ENCODE measurements around the gene TXNRD3. TPM values are rescaled to one million over a fixed set of nuclear protein-coding genes. Genes with fewer than 3 reads are reported as not detected.

TXNRD3 gene
- total RNA-seq, 1 experiment from 2014 or later: 7.8 TPM

DNA sequence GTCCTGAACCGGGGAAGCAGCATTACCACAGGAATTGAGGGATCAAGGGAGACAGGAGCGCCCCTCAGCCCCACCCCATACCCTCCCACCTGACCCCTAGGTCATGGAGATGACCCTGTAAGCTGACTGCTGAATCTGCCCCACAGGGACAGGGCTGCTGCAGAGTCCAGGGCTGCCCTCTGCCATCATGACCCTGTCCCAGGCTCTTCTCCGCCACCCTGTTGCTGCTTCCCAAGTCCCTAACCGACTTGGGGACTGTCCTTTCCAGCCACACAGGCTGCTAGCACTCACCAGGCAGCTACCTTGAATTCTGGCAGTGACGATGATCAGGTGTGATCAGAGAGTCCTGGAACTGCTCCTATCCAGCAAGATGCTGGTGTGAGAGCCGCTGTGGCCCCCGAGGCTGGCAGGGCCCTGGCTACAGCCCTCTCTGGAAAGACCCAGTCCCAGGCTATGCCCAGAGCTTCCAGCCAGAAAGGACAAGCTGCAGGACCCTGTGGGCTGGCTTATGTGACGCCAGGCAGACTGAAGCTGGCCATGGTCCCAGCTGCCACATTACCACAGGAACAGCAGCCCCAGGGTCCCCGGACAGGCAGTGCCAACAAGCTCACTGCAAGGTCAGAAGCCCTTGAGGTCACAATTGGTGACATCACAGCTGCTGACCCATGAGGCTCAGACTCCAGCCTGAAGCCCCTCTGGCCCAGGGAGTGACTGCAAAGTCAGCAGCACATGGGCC, 96.4 kb downstream of the TXNRD3 start, which contains the start of gene C3orf22:
TSS of gene C3orf22 (minus strand) at position 597 of the 736 bp plus-strand sequence. CDS start 5,542 bp downstream, outside the sequence.
- BruUV-seq (replicated peaks): no TSS peak

DNA sequence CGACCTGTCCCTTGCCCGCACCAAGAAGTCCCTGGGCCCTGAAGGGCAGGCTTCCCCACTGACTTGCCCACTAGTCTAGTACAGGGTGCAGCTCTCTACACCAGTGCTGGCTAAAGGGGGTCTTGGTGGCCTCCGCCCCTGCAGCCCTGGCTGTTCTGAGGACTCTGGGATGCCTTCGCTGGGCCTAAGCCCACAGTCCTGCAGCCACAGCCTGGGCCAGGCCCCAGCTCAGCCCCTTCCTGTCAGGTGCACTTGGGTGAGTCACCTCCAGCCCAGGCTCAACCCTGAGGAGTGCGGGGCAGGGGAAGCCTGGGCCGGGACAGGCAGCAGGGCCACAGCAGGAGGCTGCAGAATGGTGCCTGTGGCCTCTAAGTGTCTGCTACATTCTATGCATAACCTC, 97.2 kb downstream of the TXNRD3 start:
- TF ChIP-seq EZH2phosphoT487 (IDR thresholded peaks at IDR 0.05; ENCODE audit: borderline replicate concordance, low read length): no peak
- no TSS peak for BruUV-seq (replicated peaks)
- no peaks in the 10 kb centered on the region for H3K36me3 ChIP-seq (ENCODE audit: low read depth, low read length)
- H3K4me1 ChIP-seq (ENCODE audit: insufficient read depth, low read length): no peaks in the 10 kb centered on the region
- ATAC-seq (no peak), DNase-seq (no peak)
- no peaks in the 10 kb centered on the region for H3K9me3 ChIP-seq (ENCODE audit: low read length)
- no peaks in the 10 kb centered on the region for H3F3A ChIP-seq (ENCODE audit: low read length, unreplicated experiment)
- no peak overlapping the region for H3K27ac ChIP-seq (ENCODE audit: low read length)
- H3K79me2 ChIP-seq (ENCODE audit: low read length): no peaks in the 10 kb centered on the region
- H4K20me1 ChIP-seq (ENCODE audit: low read length): no peaks in the 10 kb centered on the region
- intact Hi-C loops (cut with micrococcal nuclease): no loop called here
- peaks cover 13% of the 10 kb centered on the region for H3K27me3 ChIP-seq (ENCODE audit: low read length)
- H3K9me2 ChIP-seq (replicated peaks; ENCODE audit: low read length): no peaks in the 10 kb centered on the region
- no peak overlapping the region for H3K4me2 ChIP-seq (ENCODE audit: low read length)
- no peak overlapping the region for H3K4me3 ChIP-seq (ENCODE audit: low read length)
- H2AFZ ChIP-seq (ENCODE audit: low read length): no peak overlapping the region
- POLR2A ChIA-PET (ENCODE audit: unreplicated experiment): no interaction called here
- no peak overlapping the region for H3K9ac ChIP-seq (ENCODE audit: low read length)
- CTCF ChIA-PET: no interaction called here

More for the DNA sequence above, 96.4 kb downstream of the TXNRD3 start, which contains the start of gene C3orf22:
- H3K79me2 ChIP-seq (ENCODE audit: low read length): no peaks in the 10 kb centered on the region
- DNase-seq (no peak), ATAC-seq (no peak)
- no peak within 1 kb of the TSS for H3K27ac ChIP-seq (ENCODE audit: low read length)
- ChIA-PET CTCF (no interaction called here), POLR2A (ENCODE audit: unreplicated experiment) (no interaction called here)
- no peaks in the 10 kb centered on the region for H3K4me1 ChIP-seq (ENCODE audit: insufficient read depth, low read length)
- no peaks in the 10 kb centered on the region for H3F3A ChIP-seq (ENCODE audit: low read length, unreplicated experiment)
- peaks cover 15% of the 10 kb centered on the region for H3K27me3 ChIP-seq (ENCODE audit: low read length)
- H3K9ac ChIP-seq (ENCODE audit: low read length): no peak within 1 kb of the TSS
- H4K20me1 ChIP-seq (ENCODE audit: low read length): no peaks in the 10 kb centered on the region
- H3K9me2 ChIP-seq (replicated peaks; ENCODE audit: low read length): no peaks in the 10 kb centered on the region
- no peak within 1 kb of the TSS for H2AFZ ChIP-seq (ENCODE audit: low read length)
- H3K36me3 ChIP-seq (ENCODE audit: low read depth, low read length): no peaks in the 10 kb centered on the region
- TF ChIP-seq, protein P1, sequence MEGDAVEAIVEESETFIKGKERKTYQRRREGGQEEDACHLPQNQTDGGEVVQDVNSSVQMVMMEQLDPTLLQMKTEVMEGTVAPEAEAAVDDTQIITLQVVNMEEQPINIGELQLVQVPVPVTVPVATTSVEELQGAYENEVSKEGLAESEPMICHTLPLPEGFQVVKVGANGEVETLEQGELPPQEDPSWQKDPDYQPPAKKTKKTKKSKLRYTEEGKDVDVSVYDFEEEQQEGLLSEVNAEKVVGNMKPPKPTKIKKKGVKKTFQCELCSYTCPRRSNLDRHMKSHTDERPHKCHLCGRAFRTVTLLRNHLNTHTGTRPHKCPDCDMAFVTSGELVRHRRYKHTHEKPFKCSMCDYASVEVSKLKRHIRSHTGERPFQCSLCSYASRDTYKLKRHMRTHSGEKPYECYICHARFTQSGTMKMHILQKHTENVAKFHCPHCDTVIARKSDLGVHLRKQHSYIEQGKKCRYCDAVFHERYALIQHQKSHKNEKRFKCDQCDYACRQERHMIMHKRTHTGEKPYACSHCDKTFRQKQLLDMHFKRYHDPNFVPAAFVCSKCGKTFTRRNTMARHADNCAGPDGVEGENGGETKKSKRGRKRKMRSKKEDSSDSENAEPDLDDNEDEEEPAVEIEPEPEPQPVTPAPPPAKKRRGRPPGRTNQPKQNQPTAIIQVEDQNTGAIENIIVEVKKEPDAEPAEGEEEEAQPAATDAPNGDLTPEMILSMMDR (conservative IDR thresholded peaks at IDR 0.05; ENCODE audit: low read depth, low read length): no peak
- TF ChIP-seq EZH2phosphoT487 (IDR thresholded peaks at IDR 0.05; ENCODE audit: borderline replicate concordance, low read length) (no peak), EZH2 (IDR thresholded peaks at IDR 0.05; ENCODE audit: low read length, unreplicated experiment) (no peak)
- intact Hi-C loops (cut with micrococcal nuclease): no loop called here
- no peak within 1 kb of the TSS for H3K4me2 ChIP-seq (ENCODE audit: low read length)
- H3K4me3 ChIP-seq (ENCODE audit: low read length): no peak within 1 kb of the TSS
- no peaks in the 10 kb centered on the region for H3K9me3 ChIP-seq (ENCODE audit: low read length)

DNA sequence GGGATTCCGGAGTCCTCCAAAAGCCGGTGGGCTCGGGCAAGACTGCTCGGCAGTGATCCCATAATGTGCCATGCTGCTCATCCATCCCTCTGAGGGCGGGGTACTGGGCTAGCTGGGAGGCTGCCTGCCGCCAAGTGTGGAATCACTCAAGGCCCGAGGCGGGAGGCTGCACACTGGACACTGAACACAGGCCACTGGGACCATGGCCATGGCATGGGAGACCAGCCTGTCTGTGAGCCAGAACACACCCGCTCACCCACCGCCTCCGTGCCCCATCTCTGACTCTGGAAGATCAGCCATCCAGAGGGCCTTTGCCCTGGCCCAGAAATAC, 97.5 kb downstream of the TXNRD3 start:
- intact Hi-C loops (cut with micrococcal nuclease): no loop called here
- ChIA-PET POLR2A (ENCODE audit: unreplicated experiment) (no interaction called here), CTCF (no interaction called here)
- Histone ChIP-seq H3K9ac (ENCODE audit: low read length) (no peak overlapping the region), H3K9me3 (ENCODE audit: low read length) (no peaks in the 10 kb centered on the region), H4K20me1 (ENCODE audit: low read length) (no peaks in the 10 kb centered on the region), H3K9me2 (replicated peaks; ENCODE audit: low read length) (no peaks in the 10 kb centered on the region), H3K79me2 (ENCODE audit: low read length) (no peaks in the 10 kb centered on the region), H3F3A (ENCODE audit: low read length, unreplicated experiment) (no peaks in the 10 kb centered on the region), H3K4me3 (ENCODE audit: low read length) (no peak overlapping the region), H3K36me3 (ENCODE audit: low read depth, low read length) (no peaks in the 10 kb centered on the region), H2AFZ (ENCODE audit: low read length) (no peak overlapping the region), H3K4me1 (ENCODE audit: insufficient read depth, low read length) (no peaks in the 10 kb centered on the region), H3K27me3 (ENCODE audit: low read length) (peaks cover 9% of the 10 kb centered on the region), H3K4me2 (ENCODE audit: low read length) (no peak overlapping the region), H3K27ac (ENCODE audit: low read length) (no peak overlapping the region)
- no peak for ATAC-seq
- no TSS peak for BruUV-seq (replicated peaks)
- no peak for DNase-seq
- TF ChIP-seq, protein P1 (conservative IDR thresholded peaks at IDR 0.05; ENCODE audit: low read depth, low read length): no peak
- TF ChIP-seq EZH2 (IDR thresholded peaks at IDR 0.05; ENCODE audit: low read length, unreplicated experiment): no peak
- TF ChIP-seq EZH2phosphoT487 (IDR thresholded peaks at IDR 0.05; ENCODE audit: borderline replicate concordance, low read length): no peak

Other genes starting within 250 kb of the TXNRD3 start
- 15.4 and 18.7 TPM in 2 replicates for gene ZXDC, start 179.2 kb downstream of the TXNRD3 start, total RNA-seq (2014; rRNA removed)
- not detected in 2 replicates for gene UROC1, start 137.4 kb downstream of the TXNRD3 start, total RNA-seq (2014; rRNA removed)
- not detected in 2 replicates for gene CHST13, start 131.0 kb downstream of the TXNRD3 start, total RNA-seq (2014; rRNA removed)
- gene C3orf22, start 96.2 kb downstream of the TXNRD3 start, total RNA-seq (2014; rRNA removed): not detected in 2 replicates
- 32.3 and 33.0 TPM in 2 replicates for gene CHCHD6, start 49.1 kb upstream of the TXNRD3 start, total RNA-seq (2014; rRNA removed)

Data from PC-3 (cell line).